WTC11 (cell line): Measurements from ENCODE around the gene COMMD4.
"Not testable (repeated sequence)": the region's sequence is repeated elsewhere in the genome, so short reads cannot be mapped to it uniquely, and the experiment has no call there.

ENCODE experiments used
- CDX4 ChIP-seq: fragments of 250-450 bp; sonication (Bioruptor Pico); IDR thresholded peaks from 2 replicates; pipeline ENCODE4 v1.9.0; 2021; ENCODE audit warnings: moderate library complexity, mild to moderate bottlenecking, inconsistent platforms, borderline replicate concordance
- KAT7 ChIP-seq: sonication (generic); formaldehyde crosslinking; IDR thresholded peaks from 2 replicates; pipeline ENCODE4 v1.8.1; 2023; ENCODE audit warnings: missing genetic modification reagents, mild to moderate bottlenecking, borderline replicate concordance
- MXD4 ChIP-seq: fragments of 250-450 bp; sonication (Bioruptor Pico); IDR thresholded peaks from 2 replicates; pipeline ENCODE4 v1.8.0; 2021; ENCODE audit warnings: mild to moderate bottlenecking, moderate library complexity, borderline replicate concordance
- TEAD1 ChIP-seq: sonication (generic); formaldehyde crosslinking; IDR thresholded peaks from 2 replicates; pipeline ENCODE4 v1.8.0; 2022; ENCODE audit warnings: mild to moderate bottlenecking, missing genetic modification reagents
- TF ChIP-seq, protein P1 (sequence below): fragments of 200-600 bp; IDR thresholded peaks from 2 replicates; pipeline ENCODE4 v1.8.0; 2022; ENCODE audit warnings: antibody characterized with exemption

GRCh38 chr15:75312548-75312947, 23.3 kb upstream of the COMMD4 start:
- not testable (repeated sequence) for TF ChIP-seq TEAD1, MXD4, CDX4, KAT7 (CRISPR knock-in tag)
- TF ChIP-seq, protein P1, sequence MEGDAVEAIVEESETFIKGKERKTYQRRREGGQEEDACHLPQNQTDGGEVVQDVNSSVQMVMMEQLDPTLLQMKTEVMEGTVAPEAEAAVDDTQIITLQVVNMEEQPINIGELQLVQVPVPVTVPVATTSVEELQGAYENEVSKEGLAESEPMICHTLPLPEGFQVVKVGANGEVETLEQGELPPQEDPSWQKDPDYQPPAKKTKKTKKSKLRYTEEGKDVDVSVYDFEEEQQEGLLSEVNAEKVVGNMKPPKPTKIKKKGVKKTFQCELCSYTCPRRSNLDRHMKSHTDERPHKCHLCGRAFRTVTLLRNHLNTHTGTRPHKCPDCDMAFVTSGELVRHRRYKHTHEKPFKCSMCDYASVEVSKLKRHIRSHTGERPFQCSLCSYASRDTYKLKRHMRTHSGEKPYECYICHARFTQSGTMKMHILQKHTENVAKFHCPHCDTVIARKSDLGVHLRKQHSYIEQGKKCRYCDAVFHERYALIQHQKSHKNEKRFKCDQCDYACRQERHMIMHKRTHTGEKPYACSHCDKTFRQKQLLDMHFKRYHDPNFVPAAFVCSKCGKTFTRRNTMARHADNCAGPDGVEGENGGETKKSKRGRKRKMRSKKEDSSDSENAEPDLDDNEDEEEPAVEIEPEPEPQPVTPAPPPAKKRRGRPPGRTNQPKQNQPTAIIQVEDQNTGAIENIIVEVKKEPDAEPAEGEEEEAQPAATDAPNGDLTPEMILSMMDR = not testable (repeated sequence)
